SJSA1 (cell line): ENCODE data around the gene ACLY. TPM values are rescaled to one million over a fixed set of nuclear protein-coding genes. Genes with fewer than 3 reads are reported as not detected.
"Not testable (repeated sequence)": the region's sequence is repeated elsewhere in the genome, so short reads cannot be mapped to it uniquely, and the experiment has no call there.

Source experiments
- DNase-seq, 2 experiments: peaks; one replicate each; pipeline ENCODE4 v3.0.0-alpha.2; 2015 to 2020; ENCODE audit warnings: low spot score in 2 of 2, low read depth in 1 of 2
- H3K27ac ChIP-seq: fragments of 250-450 bp; sonication (Bioruptor Pico); 2 replicates; pipeline ENCODE4 v1.5.1; 2020; ENCODE audit warnings: mild to moderate bottlenecking, moderate library complexity
- H3K27me3 ChIP-seq: fragments of 250-450 bp; sonication (Bioruptor Pico); replicated peaks from 2 replicates; pipeline ENCODE4 v1.5.1; 2020; ENCODE audit warnings: mild to moderate bottlenecking, moderate library complexity
- H3K36me3 ChIP-seq: fragments of 250-450 bp; sonication (Bioruptor Pico); 2 replicates; pipeline ENCODE4 v1.5.1; 2020; ENCODE audit warnings: mild to moderate bottlenecking
- H3K4me1 ChIP-seq: fragments of 250-450 bp; sonication (Bioruptor Pico); replicated peaks from 2 replicates; pipeline ENCODE4 v1.6.1; 2021; ENCODE audit warnings: mild to moderate bottlenecking
- H3K4me3 ChIP-seq: fragments of 250-450 bp; sonication (Bioruptor Pico); 2 replicates; pipeline ENCODE4 v1.5.1; 2020; ENCODE audit warnings: mild to moderate bottlenecking
- H3K9me3 ChIP-seq: fragments of 250-450 bp; sonication (Bioruptor Pico); replicated peaks from 2 replicates; pipeline ENCODE4 v1.5.1; 2020; ENCODE audit warnings: mild to moderate bottlenecking
- total RNA-seq: library from RNA; depleted of rRNA; stranded (reverse); fragments of >200 nt; shearing (Covaris generic); gene quantifications from 2 replicates; pipeline ENCODE4 v1.2.3, GENCODE V29; 2014; rRNA removed

Gene ACLY
- total RNA-seq, 1 experiment from 2014 or later: 122 TPM

DNA sequence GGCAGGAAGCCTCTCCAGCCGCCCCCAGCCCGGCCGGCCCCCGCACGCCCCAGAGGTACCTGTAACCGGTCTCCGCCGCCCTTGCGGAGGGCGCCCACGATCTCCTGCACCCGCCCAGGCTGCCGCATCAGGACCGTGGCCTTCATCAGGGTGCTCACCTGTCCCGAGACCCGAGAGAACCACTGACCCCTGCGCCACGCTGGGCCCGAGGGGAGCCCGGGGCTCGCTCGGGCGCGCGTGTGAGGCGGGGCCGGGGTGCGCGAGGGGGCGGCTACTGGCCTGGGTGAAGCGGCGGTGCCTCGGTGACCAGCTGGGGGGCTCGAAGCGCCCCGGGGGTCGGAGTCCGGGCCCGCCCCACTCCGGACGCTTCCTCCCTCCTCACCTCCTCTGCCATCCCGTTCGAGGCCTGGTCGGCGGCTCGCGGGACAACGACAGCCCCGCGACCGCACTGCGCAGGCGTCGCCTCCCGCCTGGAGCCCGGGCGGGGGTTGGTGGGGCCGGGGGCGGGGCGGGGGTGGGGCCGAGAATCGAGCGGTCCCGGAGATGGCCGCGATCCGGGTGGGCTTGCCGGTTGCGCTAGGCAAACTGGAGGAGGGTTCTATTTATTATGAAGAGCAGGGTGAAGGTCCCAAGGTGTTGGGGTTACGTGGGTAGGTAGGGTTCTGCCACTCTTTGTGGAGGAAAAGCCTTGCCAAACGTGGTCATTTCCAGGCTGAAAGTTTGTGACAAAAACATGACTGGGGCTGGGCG, 82.8 kb downstream of the ACLY start, which contains the start of gene NT5C3B:
TSS of gene NT5C3B (minus strand) at position 433 of the 750 bp plus-strand sequence. CDS start at position 394, 39 bp downstream.
- peak; percentile 58 to 59 for DNase-seq

DNA sequence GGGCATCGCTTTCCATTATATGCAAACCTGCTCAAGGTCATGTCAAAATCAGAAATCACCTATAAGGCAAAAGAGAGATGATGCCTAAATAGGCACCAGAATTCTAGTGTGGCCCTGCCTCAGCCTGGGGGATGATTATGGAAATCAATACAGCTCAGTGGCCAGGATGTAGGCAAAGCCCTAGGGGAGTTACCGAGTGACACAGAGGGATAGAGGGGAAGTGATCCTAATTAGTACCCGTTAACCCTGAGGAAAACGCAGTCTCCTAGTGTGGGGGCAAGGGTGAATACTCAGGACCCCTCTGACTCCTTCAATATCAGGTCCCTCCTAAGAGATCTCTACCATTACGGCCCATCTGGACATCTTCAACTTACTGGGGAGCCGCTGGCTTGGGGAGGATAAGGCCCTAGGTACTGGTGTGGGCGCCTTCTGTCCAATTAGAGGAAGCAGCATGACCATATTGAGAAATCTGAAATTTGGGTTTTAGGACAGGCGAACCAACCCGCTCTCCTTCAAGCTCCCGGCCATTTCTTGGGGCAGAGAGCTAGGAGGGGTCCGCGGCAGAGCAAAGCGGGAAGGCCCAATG, 83.4 kb downstream of the ACLY start:
- H3K27ac ChIP-seq: no peak overlapping the region
- peaks cover 9% of the 10 kb centered on the region for H3K4me1 ChIP-seq
- H3K36me3 ChIP-seq: peaks cover 26% of the 10 kb centered on the region
- H3K27me3 ChIP-seq: no peaks in the 10 kb centered on the region
- peak overlapping the region; percentile 92 for H3K4me3 ChIP-seq
- no peak for DNase-seq
- no peaks in the 10 kb centered on the region for H3K9me3 ChIP-seq

More for the DNA sequence above, 82.8 kb downstream of the ACLY start, which contains the start of gene NT5C3B:
- H3K4me1 ChIP-seq: peaks cover 9% of the 10 kb centered on the region
- peak within 1 kb of the TSS; percentile 29; the same call in 1 of the 2 replicates for H3K27ac ChIP-seq
- H3K9me3 ChIP-seq: no peaks in the 10 kb centered on the region
- peak within 1 kb of the TSS; percentile 92 for H3K4me3 ChIP-seq
- peaks cover 20% of the 10 kb centered on the region for H3K36me3 ChIP-seq
- no peaks in the 10 kb centered on the region for H3K27me3 ChIP-seq

DNA sequence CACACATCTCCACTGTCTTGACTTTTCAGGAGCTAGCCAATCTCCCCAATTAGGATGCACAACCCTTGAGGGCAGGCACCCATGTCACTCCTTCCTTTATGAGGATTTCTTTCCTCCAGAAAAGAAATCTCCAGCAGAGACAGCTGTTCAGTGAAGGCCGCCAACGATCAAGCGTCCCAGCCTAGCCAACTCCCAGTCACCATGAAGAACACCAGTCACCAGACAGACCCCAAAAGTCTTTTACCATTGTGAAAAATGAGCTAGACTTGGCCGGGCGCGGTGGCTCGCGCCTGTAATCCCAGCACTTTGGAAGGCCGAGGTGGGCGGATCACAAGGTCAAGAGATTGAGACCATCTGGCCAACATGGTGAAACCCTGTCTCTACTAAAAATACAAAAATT, 88.8 kb downstream of the ACLY start:
- H3K4me1 ChIP-seq, H3K27ac ChIP-seq, DNase-seq, H3K4me3 ChIP-seq, H3K9me3 ChIP-seq, H3K27me3 ChIP-seq: not testable (repeated sequence)
- peaks cover 43% of the 10 kb centered on the region for H3K36me3 ChIP-seq

DNA sequence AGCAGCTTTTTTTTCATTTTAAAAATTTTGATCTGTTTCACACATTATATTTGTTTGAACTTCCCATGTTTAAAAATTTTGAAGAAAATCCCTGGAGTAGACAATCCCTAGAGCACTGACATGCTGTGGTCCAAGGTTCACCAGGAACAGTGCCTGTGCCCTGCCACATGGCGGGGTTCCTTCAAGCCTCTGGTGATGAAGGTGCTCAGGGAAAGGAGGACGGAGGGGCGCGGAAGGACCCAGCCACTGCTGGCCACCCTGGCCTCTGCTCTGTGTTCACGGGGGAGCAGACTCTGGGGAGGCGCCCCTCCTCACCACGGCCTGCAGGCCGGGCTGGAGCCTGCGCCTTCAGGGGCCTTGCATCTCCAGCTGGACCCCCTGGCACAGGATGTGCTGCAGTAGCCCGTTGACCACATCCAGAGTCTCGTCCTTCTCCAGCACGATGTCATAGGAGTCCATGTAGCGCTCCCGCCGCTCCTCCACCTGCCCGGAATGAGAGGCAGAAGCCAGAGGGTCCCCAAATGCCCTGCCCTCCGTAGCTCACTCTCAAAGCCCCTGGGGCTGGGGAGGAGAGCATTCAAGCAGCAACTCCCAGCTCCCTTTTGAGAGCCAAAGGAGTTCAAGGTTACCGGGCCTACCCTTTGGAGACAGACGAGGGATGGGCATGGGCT, 93.4 kb downstream of the ACLY start:
- H3K27me3 ChIP-seq: no peaks in the 10 kb centered on the region
- H3K9me3 ChIP-seq: no peaks in the 10 kb centered on the region
- H3K4me3 ChIP-seq: no peak overlapping the region
- H3K36me3 ChIP-seq: peaks cover 31% of the 10 kb centered on the region
- no peak for DNase-seq
- H3K4me1 ChIP-seq: no peaks in the 10 kb centered on the region
- no peak overlapping the region for H3K27ac ChIP-seq

DNA sequence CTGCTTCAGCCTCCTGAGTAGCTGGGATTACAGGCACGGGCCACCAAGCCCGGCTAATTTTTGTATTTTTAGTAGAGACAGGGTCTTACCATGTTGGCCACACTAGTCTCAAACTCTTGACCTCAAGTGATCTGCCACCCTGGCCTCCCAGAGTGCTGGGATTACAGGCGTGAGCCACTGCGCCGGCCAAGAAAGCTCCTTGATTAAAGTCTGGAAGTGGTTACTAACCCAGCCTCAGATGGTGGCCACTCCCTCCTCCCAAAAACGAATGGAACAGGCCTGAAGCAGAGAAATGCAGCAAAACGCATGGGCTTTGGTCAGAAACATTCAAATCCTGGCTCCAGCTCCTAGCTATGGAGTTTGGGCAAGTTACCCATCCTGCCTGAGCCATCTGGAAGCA, 94.7 kb downstream of the ACLY start:
- DNase-seq: no peak
- no peaks in the 10 kb centered on the region for H3K4me1 ChIP-seq
- H3K4me3 ChIP-seq: no peak overlapping the region
- peaks cover 27% of the 10 kb centered on the region; the same call in 1 of the 2 replicates for H3K36me3 ChIP-seq
- H3K9me3 ChIP-seq: no peaks in the 10 kb centered on the region
- no peaks in the 10 kb centered on the region for H3K27me3 ChIP-seq
- no peak overlapping the region for H3K27ac ChIP-seq

DNA sequence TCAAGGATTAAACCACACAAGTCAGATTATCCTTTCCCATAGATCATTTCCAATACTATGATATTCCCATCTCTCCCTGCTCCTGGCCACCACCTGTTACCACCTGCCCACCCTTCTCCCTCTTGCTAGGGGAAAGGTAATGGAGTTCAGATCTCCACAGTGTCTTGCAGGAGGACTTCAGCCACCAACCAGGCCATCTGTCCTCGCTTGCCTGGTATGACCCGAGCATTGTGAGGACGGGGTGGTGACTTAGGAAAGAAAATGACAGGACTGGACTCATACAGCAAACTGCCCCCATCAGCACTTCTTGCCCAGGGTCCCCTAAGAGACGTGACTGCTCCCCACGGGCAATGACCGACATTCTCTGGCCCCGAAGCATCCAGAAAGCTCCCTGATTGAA, 95.2 kb downstream of the ACLY start:
- no peak for DNase-seq
- no peaks in the 10 kb centered on the region for H3K4me1 ChIP-seq
- no peak overlapping the region for H3K27ac ChIP-seq
- no peaks in the 10 kb centered on the region for H3K9me3 ChIP-seq
- H3K27me3 ChIP-seq: no peaks in the 10 kb centered on the region
- H3K4me3 ChIP-seq: no peak overlapping the region
- H3K36me3 ChIP-seq: peaks cover 23% of the 10 kb centered on the region; the same call in 1 of the 2 replicates

DNA sequence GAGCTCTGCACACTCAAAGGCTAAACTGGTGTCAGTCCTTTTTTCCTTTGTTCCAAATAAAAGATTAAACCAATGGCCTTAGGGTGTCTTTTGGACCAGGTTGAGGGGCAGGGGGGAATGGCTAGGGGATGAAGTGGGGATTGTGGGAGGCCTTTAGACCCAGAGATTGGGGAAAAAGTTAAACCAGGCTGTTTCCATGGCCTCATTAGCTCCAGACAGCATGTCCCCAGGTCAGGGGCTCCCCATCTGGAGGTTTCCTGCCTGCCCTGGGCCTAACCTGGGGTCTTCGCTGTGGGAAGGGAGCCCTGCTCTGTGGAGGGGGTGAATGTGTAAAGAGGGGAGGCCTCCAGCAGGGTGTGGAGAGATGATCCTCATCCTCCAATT, 95.6 kb downstream of the ACLY start:
- no peak overlapping the region for H3K27ac ChIP-seq
- H3K36me3 ChIP-seq: peaks cover 26% of the 10 kb centered on the region
- no peak overlapping the region for H3K4me3 ChIP-seq
- no peaks in the 10 kb centered on the region for H3K4me1 ChIP-seq
- no peaks in the 10 kb centered on the region for H3K27me3 ChIP-seq
- DNase-seq: no peak
- no peaks in the 10 kb centered on the region for H3K9me3 ChIP-seq

DNA sequence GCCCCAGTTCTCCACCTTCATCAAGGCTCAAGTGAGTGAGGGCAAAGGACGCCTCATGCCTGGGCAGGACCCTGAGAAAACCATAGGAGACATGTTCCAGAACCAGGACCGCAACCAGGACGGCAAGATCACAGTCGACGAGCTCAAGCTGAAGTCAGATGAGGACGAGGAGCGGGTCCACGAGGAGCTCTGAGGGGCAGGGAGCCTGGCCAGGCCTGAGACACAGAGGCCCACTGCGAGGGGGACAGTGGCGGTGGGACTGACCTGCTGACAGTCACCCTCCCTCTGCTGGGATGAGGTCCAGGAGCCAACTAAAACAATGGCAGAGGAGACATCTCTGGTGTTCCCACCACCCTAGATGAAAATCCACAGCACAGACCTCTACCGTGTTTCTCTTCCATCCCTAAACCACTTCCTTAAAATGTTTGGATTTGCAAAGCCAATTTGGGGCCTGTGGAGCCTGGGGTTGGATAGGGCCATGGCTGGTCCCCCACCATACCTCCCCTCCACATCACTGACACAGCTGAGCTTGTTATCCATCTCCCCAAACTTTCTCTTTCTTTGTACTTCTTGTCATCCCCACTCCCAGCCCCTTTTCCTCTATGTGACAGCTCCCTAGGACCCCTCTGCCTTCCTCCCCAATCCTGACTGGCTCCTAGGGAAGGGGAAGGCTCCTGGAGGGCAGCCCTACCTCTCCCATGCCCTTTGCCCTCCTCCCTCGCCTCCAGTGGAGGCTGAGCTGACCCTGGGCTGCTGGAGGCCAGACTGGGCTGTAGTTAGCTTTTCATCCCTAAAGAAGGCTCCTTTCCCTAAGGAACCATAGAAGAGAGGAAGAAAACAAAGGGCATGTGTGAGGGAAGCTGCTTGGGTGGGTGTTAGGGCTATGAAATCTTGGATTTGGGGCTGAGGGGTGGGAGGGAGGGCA, 96.3 kb downstream of the ACLY start:
- Histone ChIP-seq H3K4me3 (no peak overlapping the region), H3K36me3 (peaks cover 28% of the 10 kb centered on the region), H3K9me3 (no peaks in the 10 kb centered on the region), H3K27ac (no peak overlapping the region), H3K4me1 (no peaks in the 10 kb centered on the region), H3K27me3 (no peaks in the 10 kb centered on the region)
- DNase-seq: no peak

DNA sequence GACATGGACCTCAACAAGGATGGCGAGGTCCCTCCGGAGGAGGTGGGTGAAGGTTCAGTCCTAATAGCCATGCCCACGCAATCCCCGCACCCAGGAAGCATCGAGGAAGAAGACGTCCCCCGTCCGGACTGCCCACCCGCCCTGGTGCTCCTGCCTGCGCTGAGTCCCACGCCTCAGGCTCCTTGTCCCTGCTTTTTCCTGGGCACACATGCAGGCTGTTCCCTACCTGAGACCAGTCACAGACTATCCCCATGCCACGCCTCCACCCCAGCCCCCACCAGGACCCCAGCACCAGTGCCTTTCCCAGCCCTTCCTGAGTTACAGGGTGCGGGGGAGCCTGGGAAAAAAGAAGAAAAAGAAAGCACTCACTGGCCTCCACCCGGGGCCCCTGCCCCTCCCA, 97.0 kb downstream of the ACLY start:
- H3K27ac ChIP-seq: no peak overlapping the region
- no peak overlapping the region for H3K4me3 ChIP-seq
- no peaks in the 10 kb centered on the region for H3K27me3 ChIP-seq
- DNase-seq: no peak
- H3K36me3 ChIP-seq: peaks cover 28% of the 10 kb centered on the region
- H3K4me1 ChIP-seq: no peaks in the 10 kb centered on the region
- H3K9me3 ChIP-seq: no peaks in the 10 kb centered on the region

DNA sequence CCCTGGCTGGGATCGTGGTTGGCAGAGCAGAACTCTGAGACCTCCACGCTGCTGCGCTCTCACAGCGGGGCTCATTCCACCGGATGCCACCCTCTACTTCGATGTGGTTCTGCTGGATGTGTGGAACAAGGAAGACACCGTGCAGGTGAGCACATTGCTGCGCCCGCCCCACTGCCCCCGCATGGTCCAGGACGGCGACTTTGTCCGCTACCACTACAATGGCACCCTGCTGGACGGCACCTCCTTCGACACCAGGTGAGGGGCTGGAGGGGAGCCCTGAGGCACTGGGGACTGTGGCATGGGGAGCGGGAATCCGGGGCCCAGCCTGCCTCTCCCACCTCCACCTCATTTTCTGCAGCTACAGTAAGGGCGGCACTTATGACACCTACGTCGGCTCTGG, 100.7 kb downstream of the ACLY start:
- H3K4me1 ChIP-seq: peaks cover 11% of the 10 kb centered on the region
- peaks cover 24% of the 10 kb centered on the region for H3K36me3 ChIP-seq
- no peak overlapping the region for H3K4me3 ChIP-seq
- no peak for DNase-seq
- H3K27ac ChIP-seq: no peak overlapping the region
- H3K27me3 ChIP-seq: no peaks in the 10 kb centered on the region
- H3K9me3 ChIP-seq: no peaks in the 10 kb centered on the region

Other genes starting within 250 kb of the ACLY start
- gene EIF1, start 230.1 kb downstream of the ACLY start, total RNA-seq: 80.1 and 91.0 TPM in 2 replicates
- gene GAST, start 206.6 kb downstream of the ACLY start, total RNA-seq: not detected in 2 replicates
- gene HAP1, start 184.3 kb downstream of the ACLY start, total RNA-seq: not detected in 2 replicates
- gene JUP, start 132.2 kb downstream of the ACLY start, total RNA-seq: 1.1 and 2.2 TPM in 2 replicates
- gene P3H4, start 107.0 kb downstream of the ACLY start, total RNA-seq: 40.9 and 45.4 TPM in 2 replicates
- 81.4 and 90.2 TPM in 2 replicates for gene FKBP10, start 105.9 kb downstream of the ACLY start, total RNA-seq
- gene NT5C3B, start 82.7 kb downstream of the ACLY start, total RNA-seq: 54.7 and 84.9 TPM in 2 replicates
- not detected in 2 replicates for gene KLHL10, start 81.1 kb downstream of the ACLY start, total RNA-seq
- gene KLHL11, start 53.5 kb downstream of the ACLY start, total RNA-seq: 27.4 and 31.2 TPM in 2 replicates
- gene ODAD4, start 11.7 kb upstream of the ACLY start, total RNA-seq: not detected in 2 replicates
- gene CNP, start 47.8 kb upstream of the ACLY start, total RNA-seq: 45.7 and 47.1 TPM in 2 replicates
- 80.6 and 97.7 TPM in 2 replicates for gene DNAJC7, start 98.5 kb upstream of the ACLY start, total RNA-seq
- gene NKIRAS2, start 101.1 kb upstream of the ACLY start, total RNA-seq: 50.2 and 63.1 TPM in 2 replicates
- gene C17orf113, start 131.7 kb upstream of the ACLY start, total RNA-seq: 0.18 and 1.2 TPM in 2 replicates
- not detected in 2 replicates for gene ZNF385C, start 179.5 kb upstream of the ACLY start, total RNA-seq
- gene DHX58, start 193.8 kb upstream of the ACLY start, total RNA-seq: 0.85 and 1.4 TPM in 2 replicates
- 7.5 and 12.8 TPM in 2 replicates for gene KAT2A, start 202.4 kb upstream of the ACLY start, total RNA-seq
- not detected in 2 replicates for gene HSPB9, start 203.9 kb upstream of the ACLY start, total RNA-seq
- gene RAB5C, start 236.0 kb upstream of the ACLY start, total RNA-seq: 50.7 and 108 TPM in 2 replicates